ENCODE results near the gene RAB32. TPM values are rescaled to one million over a fixed set of nuclear protein-coding genes. Genes with fewer than 3 reads are reported as not detected.

RAB32 gene
- total RNA-seq, 1 experiment from 2014 or later: 26.9 TPM

DNA sequence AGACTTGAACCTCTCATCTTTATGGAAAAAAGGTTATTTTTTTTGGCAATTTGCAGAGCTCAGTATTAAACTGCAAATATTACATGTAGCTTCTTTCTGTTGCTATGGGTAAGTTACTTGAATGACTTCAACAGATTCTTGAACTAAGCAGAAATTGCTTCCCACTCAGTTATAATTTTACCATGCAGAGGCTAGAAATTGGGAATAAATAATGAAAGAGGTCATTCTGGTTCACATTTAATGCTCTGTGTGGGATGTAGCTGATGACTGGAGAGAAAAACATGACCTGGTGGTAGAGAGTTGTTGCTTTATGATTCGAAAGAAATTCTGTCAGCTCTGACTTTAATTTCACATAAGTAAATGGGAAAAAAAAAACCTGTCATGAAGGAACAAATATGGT, 38.3 kb downstream of the RAB32 start:
- no peaks in the 10 kb centered on the region for H3K36me3 Mint-ChIP-seq (ENCODE audit: insufficient read depth, unreplicated experiment)
- TF ChIP-seq, protein P1, sequence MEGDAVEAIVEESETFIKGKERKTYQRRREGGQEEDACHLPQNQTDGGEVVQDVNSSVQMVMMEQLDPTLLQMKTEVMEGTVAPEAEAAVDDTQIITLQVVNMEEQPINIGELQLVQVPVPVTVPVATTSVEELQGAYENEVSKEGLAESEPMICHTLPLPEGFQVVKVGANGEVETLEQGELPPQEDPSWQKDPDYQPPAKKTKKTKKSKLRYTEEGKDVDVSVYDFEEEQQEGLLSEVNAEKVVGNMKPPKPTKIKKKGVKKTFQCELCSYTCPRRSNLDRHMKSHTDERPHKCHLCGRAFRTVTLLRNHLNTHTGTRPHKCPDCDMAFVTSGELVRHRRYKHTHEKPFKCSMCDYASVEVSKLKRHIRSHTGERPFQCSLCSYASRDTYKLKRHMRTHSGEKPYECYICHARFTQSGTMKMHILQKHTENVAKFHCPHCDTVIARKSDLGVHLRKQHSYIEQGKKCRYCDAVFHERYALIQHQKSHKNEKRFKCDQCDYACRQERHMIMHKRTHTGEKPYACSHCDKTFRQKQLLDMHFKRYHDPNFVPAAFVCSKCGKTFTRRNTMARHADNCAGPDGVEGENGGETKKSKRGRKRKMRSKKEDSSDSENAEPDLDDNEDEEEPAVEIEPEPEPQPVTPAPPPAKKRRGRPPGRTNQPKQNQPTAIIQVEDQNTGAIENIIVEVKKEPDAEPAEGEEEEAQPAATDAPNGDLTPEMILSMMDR (IDR thresholded peaks at IDR 0.05; ENCODE audit: unreplicated experiment): no peak
- no peak for DNase-seq
- H3K9me3 Mint-ChIP-seq (ENCODE audit: low read depth, unreplicated experiment): no peaks in the 10 kb centered on the region
- H3K27ac Mint-ChIP-seq (ENCODE audit: unreplicated experiment): no peak overlapping the region
- H3K4me1 Mint-ChIP-seq (ENCODE audit: low read depth, unreplicated experiment): no peaks in the 10 kb centered on the region
- BruUV-seq (replicated peaks): no TSS peak
- H3K4me3 Mint-ChIP-seq (ENCODE audit: low read depth, unreplicated experiment): no peak overlapping the region
- intact Hi-C loops (cut with micrococcal nuclease; ENCODE audit: unreplicated experiment): no loop called here
- no peaks in the 10 kb centered on the region for H3K27me3 Mint-ChIP-seq (ENCODE audit: unreplicated experiment)
- CTCF ChIA-PET: no interaction called here

DNA sequence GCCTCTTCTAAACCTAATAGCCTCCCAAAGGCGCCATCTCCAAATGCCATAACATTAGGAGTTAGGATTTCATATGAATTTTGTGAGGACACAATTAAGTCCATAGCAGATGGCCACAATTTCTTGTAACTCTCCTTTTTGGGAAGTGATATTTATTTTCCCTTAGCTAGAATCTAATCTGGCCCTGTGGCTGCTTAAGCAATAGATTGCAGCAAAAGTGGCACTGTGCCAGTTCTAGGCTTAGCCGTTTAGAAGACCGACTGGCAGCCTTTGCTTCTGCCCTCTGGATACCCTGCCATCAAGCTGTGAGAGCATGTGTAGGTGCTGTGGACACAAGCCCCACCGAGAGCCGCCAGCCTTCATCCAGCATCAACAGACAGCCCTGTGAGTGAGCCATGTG, 39.2 kb downstream of the RAB32 start:
- Mint-ChIP-seq H3K36me3 (ENCODE audit: insufficient read depth, unreplicated experiment) (no peaks in the 10 kb centered on the region), H3K4me1 (ENCODE audit: low read depth, unreplicated experiment) (no peaks in the 10 kb centered on the region), H3K4me3 (ENCODE audit: low read depth, unreplicated experiment) (no peak overlapping the region), H3K27ac (ENCODE audit: unreplicated experiment) (no peak overlapping the region), H3K27me3 (ENCODE audit: unreplicated experiment) (no peaks in the 10 kb centered on the region), H3K9me3 (ENCODE audit: low read depth, unreplicated experiment) (no peaks in the 10 kb centered on the region)
- intact Hi-C loops (cut with micrococcal nuclease; ENCODE audit: unreplicated experiment): no loop called here
- TF ChIP-seq, protein P1 (IDR thresholded peaks at IDR 0.05; ENCODE audit: unreplicated experiment): no peak
- DNase-seq: no peak
- no TSS peak for BruUV-seq (replicated peaks)
- CTCF ChIA-PET: no interaction called here

DNA sequence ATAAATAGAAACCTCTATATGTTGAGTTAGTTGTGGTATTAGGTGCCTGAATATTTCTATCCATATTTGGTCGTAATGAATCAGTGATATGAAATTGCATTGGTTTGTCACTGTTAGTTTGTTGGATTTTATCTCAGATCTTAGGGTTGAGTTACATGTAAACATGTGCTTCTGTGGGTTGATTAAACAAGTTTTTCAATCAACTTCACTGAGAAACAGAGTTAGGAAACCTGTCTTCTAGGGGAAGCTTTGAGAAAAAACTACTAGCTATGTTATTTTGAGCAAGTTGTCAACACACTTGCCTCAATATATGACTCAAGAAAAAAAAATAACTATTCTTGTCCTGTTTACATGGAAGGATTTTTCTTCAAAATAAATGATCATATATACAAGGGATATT, 40.3 kb downstream of the RAB32 start:
- H3K27ac Mint-ChIP-seq (ENCODE audit: unreplicated experiment): no peak overlapping the region
- H3K4me3 Mint-ChIP-seq (ENCODE audit: low read depth, unreplicated experiment): no peak overlapping the region
- no peaks in the 10 kb centered on the region for H3K27me3 Mint-ChIP-seq (ENCODE audit: unreplicated experiment)
- CTCF ChIA-PET: no interaction called here
- BruUV-seq (replicated peaks): no TSS peak
- no peaks in the 10 kb centered on the region for H3K4me1 Mint-ChIP-seq (ENCODE audit: low read depth, unreplicated experiment)
- DNase-seq: no peak
- TF ChIP-seq, protein P1 (IDR thresholded peaks at IDR 0.05; ENCODE audit: unreplicated experiment): no peak
- H3K9me3 Mint-ChIP-seq (ENCODE audit: low read depth, unreplicated experiment): no peaks in the 10 kb centered on the region
- H3K36me3 Mint-ChIP-seq (ENCODE audit: insufficient read depth, unreplicated experiment): no peaks in the 10 kb centered on the region
- intact Hi-C loops (cut with micrococcal nuclease; ENCODE audit: unreplicated experiment): no loop called here

DNA sequence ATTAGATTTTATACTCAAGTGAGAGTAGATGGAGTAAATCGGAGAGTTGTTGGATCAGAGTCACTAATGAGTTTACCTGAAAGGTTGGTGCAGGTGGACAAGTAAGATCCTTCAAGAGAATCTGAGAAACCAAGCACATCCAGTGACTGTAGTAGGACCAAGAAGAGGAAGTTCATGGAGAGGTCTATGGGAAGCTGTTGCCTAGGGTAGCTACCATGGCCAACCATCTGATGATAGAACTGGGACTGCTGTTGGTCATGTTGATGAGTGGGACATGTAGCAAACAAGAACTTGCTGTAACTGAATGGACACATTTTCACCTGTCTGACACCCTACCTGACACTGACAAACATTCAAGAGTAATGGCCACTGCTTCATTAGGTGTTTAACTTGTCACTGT, 43.8 kb downstream of the RAB32 start:
- TF ChIP-seq, protein P1 (IDR thresholded peaks at IDR 0.05; ENCODE audit: unreplicated experiment): no peak
- no peaks in the 10 kb centered on the region for H3K36me3 Mint-ChIP-seq (ENCODE audit: insufficient read depth, unreplicated experiment)
- no peak overlapping the region for H3K27ac Mint-ChIP-seq (ENCODE audit: unreplicated experiment)
- DNase-seq: no peak
- no peaks in the 10 kb centered on the region for H3K9me3 Mint-ChIP-seq (ENCODE audit: low read depth, unreplicated experiment)
- CTCF ChIA-PET: no interaction called here
- intact Hi-C loops (cut with micrococcal nuclease; ENCODE audit: unreplicated experiment): no loop called here
- H3K27me3 Mint-ChIP-seq (ENCODE audit: unreplicated experiment): no peaks in the 10 kb centered on the region
- no peak overlapping the region for H3K4me3 Mint-ChIP-seq (ENCODE audit: low read depth, unreplicated experiment)
- no TSS peak for BruUV-seq (replicated peaks)
- no peaks in the 10 kb centered on the region for H3K4me1 Mint-ChIP-seq (ENCODE audit: low read depth, unreplicated experiment)

DNA sequence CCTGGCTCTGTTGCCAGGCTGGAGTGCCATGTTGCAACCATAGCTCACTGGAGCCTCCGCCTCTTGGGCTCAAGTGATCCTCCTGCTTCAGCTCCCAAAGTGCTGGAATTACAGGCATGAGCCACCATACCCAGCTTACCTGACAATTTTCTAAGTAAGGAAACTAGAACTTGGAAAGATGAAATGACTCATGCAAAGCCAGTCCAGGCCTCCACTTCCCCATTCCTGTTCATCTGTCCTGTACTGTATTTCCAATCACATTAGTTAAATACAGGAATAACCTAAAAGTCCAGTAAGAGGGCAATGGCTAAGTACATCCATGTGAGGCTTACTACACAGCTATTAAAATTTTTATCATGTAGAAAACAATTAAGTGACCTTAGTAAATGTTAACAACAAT, 46.9 kb downstream of the RAB32 start:
- H3K36me3 Mint-ChIP-seq (ENCODE audit: insufficient read depth, unreplicated experiment): no peaks in the 10 kb centered on the region
- TF ChIP-seq, protein P1 (IDR thresholded peaks at IDR 0.05; ENCODE audit: unreplicated experiment): no peak
- no peaks in the 10 kb centered on the region for H3K9me3 Mint-ChIP-seq (ENCODE audit: low read depth, unreplicated experiment)
- intact Hi-C loops (cut with micrococcal nuclease; ENCODE audit: unreplicated experiment): no loop called here
- CTCF ChIA-PET: no interaction called here
- no peak overlapping the region for H3K4me3 Mint-ChIP-seq (ENCODE audit: low read depth, unreplicated experiment)
- H3K27ac Mint-ChIP-seq (ENCODE audit: unreplicated experiment): no peak overlapping the region
- no TSS peak for BruUV-seq (replicated peaks)
- H3K27me3 Mint-ChIP-seq (ENCODE audit: unreplicated experiment): no peaks in the 10 kb centered on the region
- no peaks in the 10 kb centered on the region for H3K4me1 Mint-ChIP-seq (ENCODE audit: low read depth, unreplicated experiment)
- DNase-seq: no peak
